Endodermal cell (in vitro differentiated cells): Measurements from ENCODE around the gene OSCP1. TPM values are rescaled to one million over a fixed set of nuclear protein-coding genes. Genes with fewer than 3 reads are reported as not detected.

ENCODE experiments used
- DNase-seq: peaks from one replicate; pipeline ENCODE4 v3.0.0-alpha.2; 2017
- H3K27ac ChIP-seq: 2 replicates; pipeline ENCODE4 v1.5.1; 2013; ENCODE audit warnings: mild to moderate bottlenecking, low read depth, low read length, moderate library complexity
- H3K27me3 ChIP-seq: 2 replicates; pipeline ENCODE4 v1.6.1; 2013; ENCODE audit warnings: mild to moderate bottlenecking, low read length, moderate library complexity; ENCODE audit not compliant: insufficient read depth, control insufficient read depth, poor library complexity, severe bottlenecking
- H3K36me3 ChIP-seq: 2 replicates; pipeline ENCODE4 v1.7.0; 2013; ENCODE audit warnings: mild to moderate bottlenecking, low read length, moderate library complexity; ENCODE audit not compliant: control insufficient read depth, insufficient read depth
- H3K4me1 ChIP-seq: one replicate; pipeline ENCODE4 v1.7.0; 2013; ENCODE audit warnings: low read length; ENCODE audit not compliant: control insufficient read depth, insufficient read depth
- H3K4me3 ChIP-seq: 2 replicates; pipeline ENCODE4 v1.5.1; 2013; ENCODE audit warnings: mild to moderate bottlenecking, low read length, moderate library complexity
- H3K9ac ChIP-seq: 2 replicates; pipeline ENCODE4 v1.6.1; 2013; ENCODE audit warnings: mild to moderate bottlenecking, low read length, moderate library complexity; ENCODE audit not compliant: poor library complexity, severe bottlenecking; ENCODE audit errors: extremely low read depth
- H3K9me3 ChIP-seq: 2 replicates; pipeline ENCODE4 v1.6.1; 2013; ENCODE audit warnings: mild to moderate bottlenecking, low read length, moderate library complexity; ENCODE audit not compliant: control insufficient read depth
- H3K27ac Mint-ChIP-seq: 2 replicates; pipeline ENCODE4 v1.8.0; 2020; ENCODE audit warnings: mixed read lengths
- H3K27me3 Mint-ChIP-seq: 2 replicates; pipeline ENCODE4 v1.8.0; 2021; ENCODE audit warnings: mild to moderate bottlenecking, mixed read lengths; ENCODE audit not compliant: insufficient read depth
- H3K36me3 Mint-ChIP-seq: 2 replicates; pipeline ENCODE4 v1.8.0; 2020; ENCODE audit warnings: low read depth, mixed read lengths
- H3K4me1 Mint-ChIP-seq: 2 replicates; pipeline ENCODE4 v1.8.0; 2020; ENCODE audit warnings: mixed read lengths
- H3K4me3 Mint-ChIP-seq: 2 replicates; pipeline ENCODE4 v1.8.0; 2020; ENCODE audit warnings: mild to moderate bottlenecking, moderate library complexity, mixed read lengths
- H3K9me3 Mint-ChIP-seq: 2 replicates; pipeline ENCODE4 v1.8.0; 2020; ENCODE audit warnings: mild to moderate bottlenecking, mixed read lengths
- WGBS, 2 experiments: methylation state at CpG; one replicate each; pipeline versions ENCODE4 v1.1.5 to v1.1.7; 2013; ENCODE audit warnings: missing lambda C conversion rate in 2 of 2, mixed read lengths in 1 of 2; ENCODE audit not compliant: insufficient coverage in 1 of 2, insufficient read length in 1 of 2; 5-methylcytosine and 5-hydroxymethylcytosine counted together
- total RNA-seq, 2 donors: library from RNA; stranded (reverse); fragmentation: NEBNext Ultra II Directional in 1 of 2; extraction: Animal tissue kit (Norgen Biotek cat#: 25700) in 1 of 2; gene quantifications; 2 replicates in 1 of 2; 3 replicates in 1 of 2; pipeline ENCODE4 v1.2.1, GENCODE V29; 2021
- TF ChIP-seq, protein P1 (sequence below): fragments of 200-600 bp; sonication (generic); conservative IDR thresholded peaks from 2 replicates; pipeline ENCODE4 v1.5.0; 2021; ENCODE audit warnings: antibody characterized with exemption, mild to moderate bottlenecking

The OSCP1 gene
- total RNA-seq, 2 donors from 2014 or later = 9.6 to 10.5 TPM

DNA sequence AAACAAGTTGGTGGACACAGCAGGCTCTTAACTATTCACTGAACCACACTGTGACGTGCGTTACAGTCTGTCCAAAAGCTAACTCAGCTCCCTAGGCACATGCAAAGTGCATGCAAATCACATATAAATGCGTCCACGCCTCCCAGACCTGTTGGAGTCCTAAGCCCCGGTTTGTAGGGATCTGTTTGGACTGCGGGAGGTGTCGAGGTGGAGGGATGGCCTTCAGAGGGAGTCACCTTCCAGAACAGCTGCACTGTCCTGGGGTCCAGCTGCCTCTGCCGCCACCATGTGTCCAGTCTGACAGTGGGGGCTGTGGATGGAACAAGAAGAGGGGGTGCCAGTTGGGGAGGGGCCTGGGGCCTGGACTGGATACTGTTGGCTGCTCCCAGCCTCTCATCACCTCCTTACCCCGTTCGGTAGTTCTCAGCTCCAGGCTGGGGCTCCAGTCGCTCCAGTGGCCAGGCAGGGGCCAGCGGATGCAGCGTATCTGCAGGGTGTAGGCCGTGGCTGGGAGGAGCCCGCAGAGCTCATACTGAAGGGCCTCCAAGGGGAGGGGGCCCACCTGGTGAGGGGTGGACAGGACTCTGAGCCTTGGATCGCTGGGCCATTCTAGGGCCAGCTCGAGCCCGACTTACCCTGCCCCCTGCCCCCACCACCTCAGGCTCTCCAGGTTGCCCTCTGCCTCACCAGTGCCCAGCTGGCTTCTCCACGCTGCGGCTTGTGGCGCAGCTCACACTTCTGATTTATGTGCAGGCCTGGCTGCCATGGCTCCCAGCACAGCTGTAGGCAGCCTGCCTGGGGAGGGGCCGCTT is 21.8 kb upstream of the OSCP1 start:
- TF ChIP-seq, protein P1, sequence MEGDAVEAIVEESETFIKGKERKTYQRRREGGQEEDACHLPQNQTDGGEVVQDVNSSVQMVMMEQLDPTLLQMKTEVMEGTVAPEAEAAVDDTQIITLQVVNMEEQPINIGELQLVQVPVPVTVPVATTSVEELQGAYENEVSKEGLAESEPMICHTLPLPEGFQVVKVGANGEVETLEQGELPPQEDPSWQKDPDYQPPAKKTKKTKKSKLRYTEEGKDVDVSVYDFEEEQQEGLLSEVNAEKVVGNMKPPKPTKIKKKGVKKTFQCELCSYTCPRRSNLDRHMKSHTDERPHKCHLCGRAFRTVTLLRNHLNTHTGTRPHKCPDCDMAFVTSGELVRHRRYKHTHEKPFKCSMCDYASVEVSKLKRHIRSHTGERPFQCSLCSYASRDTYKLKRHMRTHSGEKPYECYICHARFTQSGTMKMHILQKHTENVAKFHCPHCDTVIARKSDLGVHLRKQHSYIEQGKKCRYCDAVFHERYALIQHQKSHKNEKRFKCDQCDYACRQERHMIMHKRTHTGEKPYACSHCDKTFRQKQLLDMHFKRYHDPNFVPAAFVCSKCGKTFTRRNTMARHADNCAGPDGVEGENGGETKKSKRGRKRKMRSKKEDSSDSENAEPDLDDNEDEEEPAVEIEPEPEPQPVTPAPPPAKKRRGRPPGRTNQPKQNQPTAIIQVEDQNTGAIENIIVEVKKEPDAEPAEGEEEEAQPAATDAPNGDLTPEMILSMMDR = no peak
- H3K27ac ChIP-seq = peak overlapping the region; percentile 49
- Mint-ChIP-seq H3K27me3 (peaks cover 42% of the 10 kb centered on the region), H3K9me3 (no peaks in the 10 kb centered on the region), H3K4me3 (no peak overlapping the region), H3K4me1 (peaks cover 4% of the 10 kb centered on the region), H3K27ac (no peak overlapping the region), H3K36me3 (no peaks in the 10 kb centered on the region)
- no peak overlapping the region for H3K9ac ChIP-seq
- 73 to 87% methylated on average over 9 to 22 of the region's 22 CpGs for WGBS, 2 experiments
- DNase-seq = peak; percentile 65
- no peaks in the 10 kb centered on the region for H3K36me3 ChIP-seq
- no peaks in the 10 kb centered on the region for H3K4me1 ChIP-seq
- no peaks in the 10 kb centered on the region for H3K9me3 ChIP-seq
- H3K27me3 ChIP-seq = peaks cover 13% of the 10 kb centered on the region
- no peak overlapping the region for H3K4me3 ChIP-seq

DNA sequence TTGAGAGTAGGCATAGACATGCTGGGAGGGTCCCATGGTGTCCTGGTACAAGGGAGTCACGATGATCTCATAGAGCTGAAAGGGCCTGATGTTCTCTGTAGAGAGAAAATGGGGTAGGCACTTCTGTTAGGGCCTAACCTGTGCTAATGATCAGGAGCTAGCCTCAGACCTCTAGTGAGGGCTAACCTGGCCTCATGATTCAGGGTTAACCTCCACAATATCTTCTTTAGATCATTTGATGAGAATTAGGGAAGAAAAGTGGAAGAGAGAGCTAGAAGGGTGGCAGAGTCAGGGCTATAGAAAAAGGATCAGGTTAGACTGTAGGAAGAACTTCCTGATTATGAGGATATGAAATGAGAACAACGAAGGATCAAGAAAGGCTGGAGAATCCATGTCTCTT is 18.9 kb upstream of the OSCP1 start:
- Mint-ChIP-seq H3K36me3 (no peaks in the 10 kb centered on the region), H3K27me3 (peaks cover 58% of the 10 kb centered on the region), H3K9me3 (no peaks in the 10 kb centered on the region), H3K4me3 (no peak overlapping the region), H3K27ac (no peak overlapping the region), H3K4me1 (peaks cover 19% of the 10 kb centered on the region)
- Histone ChIP-seq H3K4me3 (no peak overlapping the region), H3K4me1 (peaks cover 7% of the 10 kb centered on the region), H3K36me3 (no peaks in the 10 kb centered on the region), H3K9me3 (no peaks in the 10 kb centered on the region), H3K27me3 (peaks cover 13% of the 10 kb centered on the region), H3K27ac (no peak overlapping the region), H3K9ac (no peak overlapping the region)
- TF ChIP-seq, protein P1 = no peak
- no peak for DNase-seq
- WGBS, 2 experiments = 58 to 63% methylated on average over 1 to 2 of the region's 2 CpGs

DNA sequence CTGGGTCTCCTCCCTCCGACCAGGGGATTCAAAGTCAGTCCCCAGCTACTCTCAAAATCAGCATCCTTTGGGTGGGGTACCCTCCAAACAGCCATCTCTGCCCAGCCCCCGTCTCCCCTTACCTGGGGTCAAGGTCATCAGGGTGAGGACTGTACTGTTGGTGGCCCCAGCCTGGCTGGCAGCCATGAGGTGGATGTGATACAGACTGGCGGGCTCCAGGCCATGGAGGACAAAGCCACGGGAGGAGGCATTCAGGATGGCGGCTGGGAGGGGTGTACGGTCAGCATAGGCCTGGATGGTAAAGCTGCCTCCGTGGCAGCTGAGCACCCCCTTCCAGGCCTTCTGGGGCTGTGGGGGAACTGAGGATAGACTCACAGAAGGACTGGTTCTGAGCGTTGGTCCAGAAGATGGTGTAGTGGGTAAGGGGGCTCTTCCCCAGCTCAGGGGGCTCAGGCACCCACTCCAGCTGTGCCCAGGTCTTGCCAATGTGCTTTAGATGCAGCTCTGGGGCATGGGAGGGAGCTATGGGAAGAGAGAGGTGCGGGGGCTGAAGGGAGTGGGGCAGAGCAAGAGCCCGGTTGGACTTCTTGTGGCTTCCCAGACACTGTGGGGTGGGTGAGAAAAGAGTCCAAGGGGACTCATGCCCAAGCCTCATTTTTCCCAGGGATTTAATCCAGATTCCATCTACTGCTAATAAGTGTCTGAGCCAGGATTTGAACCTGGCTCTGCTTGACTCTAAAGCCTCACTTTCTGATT is 17.6 kb upstream of the OSCP1 start:
- Mint-ChIP-seq H3K36me3 (peaks cover 2% of the 10 kb centered on the region), H3K27me3 (peaks cover 50% of the 10 kb centered on the region), H3K4me1 (peaks cover 23% of the 10 kb centered on the region), H3K9me3 (no peaks in the 10 kb centered on the region), H3K27ac (no peak overlapping the region), H3K4me3 (no peak overlapping the region)
- no peak for DNase-seq
- H3K27ac ChIP-seq = no peak overlapping the region
- no peaks in the 10 kb centered on the region for H3K9me3 ChIP-seq
- H3K27me3 ChIP-seq = peaks cover 13% of the 10 kb centered on the region
- H3K9ac ChIP-seq = no peak overlapping the region
- TF ChIP-seq, protein P1 = no peak
- H3K4me1 ChIP-seq = peaks cover 7% of the 10 kb centered on the region
- H3K4me3 ChIP-seq = no peak overlapping the region
- 88 to 91% methylated on average over 3 to 10 of the region's 10 CpGs for WGBS, 2 experiments
- no peaks in the 10 kb centered on the region for H3K36me3 ChIP-seq
